Esophagus squamous epithelium (tissue), 5 donors: ENCODE results near the gene PIN1. TPM values are rescaled to one million over a fixed set of nuclear protein-coding genes. Genes with fewer than 3 reads are reported as not detected.

Experiments used
- DNase-seq: peaks from one replicate; lab custom pipeline; 2025; lab: John Stamatoyannopoulos, UW
- H3K27ac ChIP-seq, 4 donors: fragments of 200-600 bp; sonication (generic); one replicate each; pipeline ENCODE4 v1.5.1; 2016 to 2019; ENCODE audit warnings: mild to moderate bottlenecking in 1 of 4
- H3K27me3 ChIP-seq, 4 donors: fragments of 200-600 bp; sonication (generic); 1 replicate in 3 of 4; 2 replicates in 1 of 4; pipeline versions ENCODE4 v1.5.1 to v1.6.0; 2017 to 2021; ENCODE audit warnings: antibody characterized with exemption in 1 of 4
- H3K36me3 ChIP-seq, 3 donors: fragments of 200-600 bp; sonication (generic); one replicate each; pipeline ENCODE4 v1.5.1; 2016 to 2019
- H3K4me1 ChIP-seq, 3 donors: fragments of 200-600 bp; sonication (generic); one replicate each; pipeline ENCODE4 v1.5.1; 2017 to 2019
- H3K4me3 ChIP-seq, 4 donors: fragments of 200-600 bp; sonication (generic); 1 replicate in 3 of 4; 2 replicates in 1 of 4; pipeline ENCODE4 v1.5.1; 2016 to 2019; ENCODE audit warnings: mild to moderate bottlenecking in 2 of 4, moderate library complexity in 1 of 4
- H3K9me3 ChIP-seq, 3 donors: fragments of 200-600 bp; sonication (generic); one replicate each; pipeline ENCODE4 v1.5.1; 2016 to 2019
- POLR2A ChIP-seq, 4 donors: fragments of 450-650 bp; IDR thresholded peaks; one replicate each; pipeline ENCODE4 v1.6.1; 2017; ENCODE audit warnings: antibody characterized with exemption in 4 of 4, mild to moderate bottlenecking in 4 of 4, moderate library complexity in 3 of 4
- WGBS, 2 donors: methylation state at CpG; one replicate each; pipeline ENCODE4 v1.1.5; 2018; 5-methylcytosine and 5-hydroxymethylcytosine counted together
- intact Hi-C: fragments of 100-400 bp; cut with DNase I; formaldehyde crosslinking; loops from one replicate; pipeline ENCODE4 v1.15.0; 2022
- total RNA-seq, 4 donors: library from RNA; depleted of rRNA; stranded (reverse); fragments of >200 nt; gene quantifications; one replicate each; pipeline ENCODE4 v1.1.0, GENCODE V29; 2016
- TF ChIP-seq, protein P1 (sequence below), 6 experiments: fragments of 450-650 bp in 4 of 6; fragments of 200-600 bp in 2 of 6; sonication (generic) in 2 of 6; IDR thresholded peaks; one replicate each; pipeline ENCODE4 v1.5.1; 2016 to 2019; ENCODE audit warnings: antibody characterized with exemption in 6 of 6, mild to moderate bottlenecking in 4 of 6, moderate library complexity in 4 of 6
- donor health status: DM: yes; HTN: yes; CAD: no.

The PIN1 gene
- total RNA-seq, 4 donors from 2014 or later = 61.1 to 77.1 (median 67.6) TPM

DNA sequence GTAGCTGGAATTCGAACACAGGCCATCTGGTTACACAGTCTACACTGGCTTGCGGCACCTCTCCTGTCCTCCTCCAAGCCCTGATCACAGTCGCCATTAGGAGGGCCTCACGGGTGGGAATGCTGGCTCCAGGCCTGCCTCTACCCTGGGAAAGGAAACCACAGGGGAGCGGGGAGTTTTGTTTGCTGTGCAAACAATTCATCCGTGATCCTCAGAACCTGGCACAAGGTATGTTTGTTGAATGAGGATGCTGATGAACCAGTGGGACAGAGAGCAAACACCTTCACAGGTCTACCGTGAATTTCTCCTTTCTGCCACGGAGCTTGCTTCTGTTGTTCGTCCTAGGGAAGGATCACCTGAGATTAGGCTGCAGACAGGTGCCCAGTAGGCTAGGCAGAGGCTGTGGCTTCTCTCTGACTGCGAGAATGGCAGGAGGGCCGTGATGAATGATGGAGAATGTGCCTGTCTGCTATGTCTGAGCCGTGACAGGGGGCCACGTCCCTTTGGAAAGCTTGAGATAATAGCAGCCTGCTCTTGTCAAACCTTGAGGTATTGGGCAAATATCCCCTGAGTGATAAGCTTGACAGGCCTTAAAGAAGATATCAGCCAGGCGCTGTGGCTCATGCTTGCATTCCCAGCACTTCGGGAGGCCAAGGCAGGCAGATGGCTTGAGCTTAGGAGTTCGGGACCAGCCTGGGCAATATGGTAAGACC, 36.7 kb downstream of the PIN1 start:
- DNase-seq = no peak
- H3K27ac ChIP-seq = no peak overlapping the region
- H3K4me3 ChIP-seq = no peak overlapping the region
- no peaks in the 10 kb centered on the region for H3K36me3 ChIP-seq
- H3K9me3 ChIP-seq = no peaks in the 10 kb centered on the region
- no peaks in the 10 kb centered on the region for H3K27me3 ChIP-seq
- H3K4me1 ChIP-seq = no peaks in the 10 kb centered on the region
- intact Hi-C loops = no loop called here
- no peak for TF ChIP-seq POLR2A (IDR thresholded peaks at IDR 0.05)
- TF ChIP-seq, protein P1, sequence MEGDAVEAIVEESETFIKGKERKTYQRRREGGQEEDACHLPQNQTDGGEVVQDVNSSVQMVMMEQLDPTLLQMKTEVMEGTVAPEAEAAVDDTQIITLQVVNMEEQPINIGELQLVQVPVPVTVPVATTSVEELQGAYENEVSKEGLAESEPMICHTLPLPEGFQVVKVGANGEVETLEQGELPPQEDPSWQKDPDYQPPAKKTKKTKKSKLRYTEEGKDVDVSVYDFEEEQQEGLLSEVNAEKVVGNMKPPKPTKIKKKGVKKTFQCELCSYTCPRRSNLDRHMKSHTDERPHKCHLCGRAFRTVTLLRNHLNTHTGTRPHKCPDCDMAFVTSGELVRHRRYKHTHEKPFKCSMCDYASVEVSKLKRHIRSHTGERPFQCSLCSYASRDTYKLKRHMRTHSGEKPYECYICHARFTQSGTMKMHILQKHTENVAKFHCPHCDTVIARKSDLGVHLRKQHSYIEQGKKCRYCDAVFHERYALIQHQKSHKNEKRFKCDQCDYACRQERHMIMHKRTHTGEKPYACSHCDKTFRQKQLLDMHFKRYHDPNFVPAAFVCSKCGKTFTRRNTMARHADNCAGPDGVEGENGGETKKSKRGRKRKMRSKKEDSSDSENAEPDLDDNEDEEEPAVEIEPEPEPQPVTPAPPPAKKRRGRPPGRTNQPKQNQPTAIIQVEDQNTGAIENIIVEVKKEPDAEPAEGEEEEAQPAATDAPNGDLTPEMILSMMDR (IDR thresholded peaks at IDR 0.05) = no peak
- WGBS, 2 donors = 66 to 88% methylated on average over 5 to 13 of the region's 16 CpGs

DNA sequence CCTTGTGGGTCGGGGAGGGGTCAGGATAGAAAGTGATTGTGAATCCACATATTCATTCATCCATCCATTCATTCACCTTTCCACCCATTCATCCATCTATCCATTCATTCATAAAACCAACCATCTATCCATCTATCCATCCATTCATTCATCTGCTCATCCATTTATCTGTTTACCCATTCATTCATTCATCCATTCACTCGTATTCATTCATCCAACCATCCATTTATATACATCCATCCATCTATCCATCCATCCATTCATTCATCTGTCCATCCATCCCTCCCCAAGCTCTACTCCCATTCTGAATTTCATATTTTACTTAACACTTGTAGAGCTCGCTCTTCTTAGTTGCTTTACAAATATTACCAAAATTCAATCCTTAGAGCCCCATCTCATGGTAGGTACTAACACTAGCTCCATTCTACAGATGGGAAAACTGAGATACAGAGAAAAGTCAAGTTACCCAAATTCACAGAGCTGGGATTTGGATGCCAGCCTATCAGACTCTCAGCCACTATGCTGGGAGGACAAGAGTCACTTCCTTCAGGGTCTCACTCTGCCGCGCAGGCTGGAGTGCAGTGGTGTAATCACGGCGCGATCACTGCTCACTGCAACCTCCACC, 37.6 kb downstream of the PIN1 start:
- Histone ChIP-seq H3K36me3 (no peaks in the 10 kb centered on the region), H3K9me3 (no peaks in the 10 kb centered on the region), H3K4me1 (no peaks in the 10 kb centered on the region), H3K27ac (no peak overlapping the region), H3K27me3 (no peaks in the 10 kb centered on the region), H3K4me3 (no peak overlapping the region)
- TF ChIP-seq POLR2A (IDR thresholded peaks at IDR 0.05) = no peak
- TF ChIP-seq, protein P1 (IDR thresholded peaks at IDR 0.05) = no peak
- DNase-seq = no peak
- WGBS, 2 donors = 90 to 94% methylated on average over 6 to 8 of the region's 8 CpGs
- intact Hi-C loops = no loop called here

DNA sequence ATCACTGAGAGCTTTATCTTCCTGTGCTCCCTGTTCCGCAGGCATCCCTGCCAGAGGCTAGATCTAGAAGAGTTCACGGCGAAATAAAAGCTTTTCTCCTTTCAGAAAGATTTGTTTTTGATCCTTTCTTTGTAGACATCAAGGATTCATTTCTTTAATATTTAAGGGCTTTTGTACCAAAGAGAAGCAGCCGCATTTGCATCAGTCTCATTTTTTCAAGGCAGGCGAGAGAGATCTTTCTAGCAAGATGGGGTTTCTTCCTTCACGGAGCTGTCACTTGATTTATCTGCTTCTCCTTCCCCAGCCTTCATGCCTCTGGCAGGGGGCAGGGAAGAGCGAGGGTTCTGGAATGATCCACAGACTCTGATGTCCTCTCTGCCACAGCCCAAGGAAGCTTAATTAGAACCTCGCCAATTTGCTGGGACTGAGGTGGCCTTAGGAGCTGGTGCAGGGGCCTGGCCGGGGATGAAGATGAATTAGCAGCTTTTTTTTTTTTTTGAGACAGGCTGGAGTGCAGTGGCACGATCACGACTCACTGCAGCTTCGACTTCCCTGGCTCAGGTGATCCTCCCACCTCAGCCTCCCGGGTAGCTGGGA, 40.0 kb downstream of the PIN1 start:
- H3K9me3 ChIP-seq = no peaks in the 10 kb centered on the region
- no peaks in the 10 kb centered on the region for H3K4me1 ChIP-seq
- no peak for TF ChIP-seq POLR2A (IDR thresholded peaks at IDR 0.05)
- TF ChIP-seq, protein P1 (IDR thresholded peaks at IDR 0.05) = no peak
- no peak for DNase-seq
- no peaks in the 10 kb centered on the region for H3K36me3 ChIP-seq
- no peak overlapping the region for H3K27ac ChIP-seq
- H3K4me3 ChIP-seq = no peak overlapping the region
- intact Hi-C loops = no loop called here
- WGBS, 2 donors = 67 to 69% methylated on average over 12 to 13 of the region's 13 CpGs
- no peaks in the 10 kb centered on the region for H3K27me3 ChIP-seq

DNA sequence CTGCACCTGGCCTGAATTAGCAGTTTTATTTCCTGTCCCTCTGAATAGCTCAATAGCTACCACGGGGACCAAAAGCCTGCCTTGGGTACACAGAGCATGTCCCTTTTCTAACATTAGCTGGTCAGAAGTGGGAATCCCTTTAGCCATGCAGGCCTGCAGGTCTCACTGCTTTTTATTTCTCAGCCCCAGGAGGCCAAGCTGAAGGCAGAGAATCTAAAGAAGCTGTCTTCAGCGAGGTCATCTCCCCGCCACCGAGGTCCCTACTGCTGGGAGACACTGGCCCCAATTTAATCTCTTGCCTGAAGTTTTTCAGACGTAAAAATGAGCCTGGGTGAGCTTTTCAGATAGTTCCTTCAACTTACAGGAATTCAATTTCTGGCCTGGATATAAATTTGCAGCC, 40.7 kb downstream of the PIN1 start:
- Histone ChIP-seq H3K9me3 (no peaks in the 10 kb centered on the region), H3K4me3 (no peak overlapping the region), H3K27ac (no peak overlapping the region), H3K27me3 (no peaks in the 10 kb centered on the region), H3K36me3 (no peaks in the 10 kb centered on the region), H3K4me1 (no peaks in the 10 kb centered on the region)
- TF ChIP-seq, protein P1 (IDR thresholded peaks at IDR 0.05) = no peak
- TF ChIP-seq POLR2A (IDR thresholded peaks at IDR 0.05) = no peak
- WGBS, 2 donors = 80 to 97% methylated on average over 4 to 5 of the region's 5 CpGs
- intact Hi-C loops = no loop called here
- DNase-seq = no peak
